ENCODE data around the gene KRT5. TPM values are rescaled to one million over a fixed set of nuclear protein-coding genes. Genes with fewer than 3 reads are reported as not detected.

Gene KRT5
- total RNA-seq, 2 donors from 2014 or later = not detected

GRCh38 chr12:52542157-52542556, 22.0 kb upstream of the KRT5 start:
- Histone ChIP-seq H3K9me3 (no peaks in the 10 kb centered on the region), H3K9ac (ENCODE audit: low read depth in 2 of 2, low read length in 2 of 2) (no peak overlapping the region), H3K27me3 (no peaks in the 10 kb centered on the region), H3K4me3 (no peak overlapping the region), H3K4me1 (no peaks in the 10 kb centered on the region), H3K36me3 (no peaks in the 10 kb centered on the region), H3K27ac (no peak overlapping the region)
- TF ChIP-seq, protein P1, sequence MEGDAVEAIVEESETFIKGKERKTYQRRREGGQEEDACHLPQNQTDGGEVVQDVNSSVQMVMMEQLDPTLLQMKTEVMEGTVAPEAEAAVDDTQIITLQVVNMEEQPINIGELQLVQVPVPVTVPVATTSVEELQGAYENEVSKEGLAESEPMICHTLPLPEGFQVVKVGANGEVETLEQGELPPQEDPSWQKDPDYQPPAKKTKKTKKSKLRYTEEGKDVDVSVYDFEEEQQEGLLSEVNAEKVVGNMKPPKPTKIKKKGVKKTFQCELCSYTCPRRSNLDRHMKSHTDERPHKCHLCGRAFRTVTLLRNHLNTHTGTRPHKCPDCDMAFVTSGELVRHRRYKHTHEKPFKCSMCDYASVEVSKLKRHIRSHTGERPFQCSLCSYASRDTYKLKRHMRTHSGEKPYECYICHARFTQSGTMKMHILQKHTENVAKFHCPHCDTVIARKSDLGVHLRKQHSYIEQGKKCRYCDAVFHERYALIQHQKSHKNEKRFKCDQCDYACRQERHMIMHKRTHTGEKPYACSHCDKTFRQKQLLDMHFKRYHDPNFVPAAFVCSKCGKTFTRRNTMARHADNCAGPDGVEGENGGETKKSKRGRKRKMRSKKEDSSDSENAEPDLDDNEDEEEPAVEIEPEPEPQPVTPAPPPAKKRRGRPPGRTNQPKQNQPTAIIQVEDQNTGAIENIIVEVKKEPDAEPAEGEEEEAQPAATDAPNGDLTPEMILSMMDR (IDR thresholded peaks at IDR 0.05) = no peak
- DNase-seq = no peak
- intact Hi-C loops (cut with DNase I) = no loop called here

DNA sequence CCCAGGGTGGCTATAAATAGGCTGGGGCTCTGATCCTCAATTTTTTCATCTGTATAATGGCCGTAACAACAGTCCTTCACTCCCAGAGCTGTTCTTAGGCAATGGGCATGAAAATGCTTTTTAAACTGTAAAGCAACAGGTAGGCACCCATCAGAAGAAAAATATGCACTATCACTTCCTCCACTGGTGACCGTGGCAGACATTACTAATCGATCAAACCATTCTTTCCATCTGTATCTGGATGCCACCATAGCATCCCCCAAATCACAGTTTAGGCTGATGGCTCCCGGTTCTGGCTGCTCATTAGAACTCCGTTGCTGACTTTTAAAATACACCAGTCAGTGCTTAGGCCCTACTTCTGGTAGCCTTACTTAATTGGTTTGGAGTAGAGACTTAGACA, 21.5 kb upstream of the KRT5 start:
- intact Hi-C loops (cut with DNase I) = no loop called here
- no peak for DNase-seq
- H3K9me3 ChIP-seq = no peaks in the 10 kb centered on the region
- no peaks in the 10 kb centered on the region for H3K36me3 ChIP-seq
- H3K4me3 ChIP-seq = no peak overlapping the region
- no peak overlapping the region for H3K9ac ChIP-seq (ENCODE audit: low read depth in 2 of 2, low read length in 2 of 2)
- no peak overlapping the region for H3K27ac ChIP-seq
- TF ChIP-seq, protein P1 (IDR thresholded peaks at IDR 0.05) = no peak
- H3K27me3 ChIP-seq = no peaks in the 10 kb centered on the region
- H3K4me1 ChIP-seq = no peaks in the 10 kb centered on the region

- intact Hi-C loops (cut with DNase I) = no loop called here
- Histone ChIP-seq H3K27me3 (no peaks in the 10 kb centered on the region), H3K36me3 (no peaks in the 10 kb centered on the region), H3K27ac (no peak overlapping the region), H3K4me3 (no peak overlapping the region), H3K4me1 (no peaks in the 10 kb centered on the region), H3K9ac (ENCODE audit: low read depth in 2 of 2, low read length in 2 of 2) (no peak overlapping the region), H3K9me3 (no peaks in the 10 kb centered on the region)
- DNase-seq = no peak
- TF ChIP-seq, protein P1 (IDR thresholded peaks at IDR 0.05) = no peak
These were observed 20.3 kb upstream of the KRT5 start for GRCh38 chr12:52540531-52540930.

DNA sequence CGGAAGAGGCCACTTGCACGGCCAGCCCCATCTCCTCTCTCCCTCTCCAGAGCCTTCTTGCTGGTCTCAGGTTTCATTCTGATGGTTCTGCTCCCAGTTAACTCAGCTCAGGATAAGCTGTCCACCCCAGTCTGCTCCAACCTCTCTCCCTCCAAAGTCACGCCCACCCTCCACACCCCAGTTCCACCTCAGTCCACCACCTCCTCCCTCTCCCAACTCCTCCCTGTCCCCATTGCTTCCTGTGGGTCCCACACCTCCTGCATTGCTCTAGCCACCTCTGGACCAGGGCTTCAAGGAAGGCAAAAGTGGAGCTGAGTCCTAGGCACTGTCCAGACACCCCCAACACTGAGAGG, 19.6 kb upstream of the KRT5 start:
- no peaks in the 10 kb centered on the region for H3K4me1 ChIP-seq
- no peak overlapping the region for H3K27ac ChIP-seq
- DNase-seq = no peak
- no peaks in the 10 kb centered on the region for H3K36me3 ChIP-seq
- H3K9me3 ChIP-seq = no peaks in the 10 kb centered on the region
- H3K9ac ChIP-seq (ENCODE audit: low read depth in 2 of 2, low read length in 2 of 2) = no peak overlapping the region
- H3K4me3 ChIP-seq = no peak overlapping the region
- TF ChIP-seq, protein P1 (IDR thresholded peaks at IDR 0.05) = no peak
- intact Hi-C loops (cut with DNase I) = no loop called here
- H3K27me3 ChIP-seq = no peaks in the 10 kb centered on the region

- Histone ChIP-seq H3K4me1 (no peaks in the 10 kb centered on the region), H3K36me3 (no peaks in the 10 kb centered on the region), H3K4me3 (no peak overlapping the region), H3K27me3 (no peaks in the 10 kb centered on the region), H3K9me3 (no peaks in the 10 kb centered on the region), H3K9ac (ENCODE audit: low read depth in 2 of 2, low read length in 2 of 2) (no peak overlapping the region), H3K27ac (no peak overlapping the region)
- DNase-seq = no peak
- TF ChIP-seq, protein P1 (IDR thresholded peaks at IDR 0.05) = no peak
- intact Hi-C loops (cut with DNase I) = no loop called here
These were observed 19.1 kb upstream of the KRT5 start for GRCh38 chr12:52539083-52539820.
